Measurements from ENCODE around the gene CLC.
"Not testable (repeated sequence)": the region's sequence is repeated elsewhere in the genome, so short reads cannot be mapped to it uniquely, and the experiment has no call there.

The CLC gene
- 0 to 0.31 reads per million in 2 donors for total RNA-seq

DNA sequence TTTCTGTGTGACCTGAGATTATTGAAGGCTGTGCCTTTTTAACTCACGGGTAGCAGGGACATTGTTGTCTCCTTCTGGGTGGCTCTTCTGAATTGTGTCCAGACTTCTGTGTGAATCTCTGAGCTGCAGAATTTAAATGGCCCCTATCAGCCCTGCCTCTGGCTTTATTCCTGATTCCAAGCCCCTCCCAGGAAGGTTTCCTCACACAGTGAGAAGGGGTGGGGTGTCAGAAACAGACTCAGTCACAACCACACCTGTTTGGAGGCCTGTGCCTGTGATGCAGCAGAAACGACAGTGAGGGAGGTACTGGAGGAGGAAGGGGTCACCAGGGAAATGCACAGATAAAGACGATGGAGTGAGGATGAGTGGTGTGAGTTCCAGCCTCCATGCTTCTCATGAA is at the start of gene CLC:
TSS of gene CLC (minus strand) at position 139 of the 400 bp plus-strand sequence. CDS start at position 62, 77 bp downstream.
- no peak for DNase-seq

DNA sequence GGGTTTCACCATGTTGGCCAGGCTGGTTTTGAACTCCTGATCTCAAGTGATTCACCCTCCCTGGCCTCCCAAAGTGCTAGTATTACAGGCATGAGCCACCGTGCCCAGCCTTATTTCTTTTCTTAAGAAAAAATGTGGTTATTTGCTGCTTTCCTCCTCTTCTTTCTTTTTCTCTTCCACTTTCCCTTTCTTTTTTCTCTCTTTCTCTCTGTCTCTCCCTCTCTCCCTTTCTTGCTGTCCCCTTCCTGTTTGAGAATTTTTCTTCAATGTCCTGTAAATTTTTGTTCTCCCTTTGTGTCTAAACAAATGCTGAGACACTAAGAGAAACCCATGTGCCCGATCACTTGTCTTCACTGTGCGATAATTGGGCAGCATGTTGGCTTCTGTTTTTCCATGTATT is 43.1 kb upstream of the CLC start:
- DNase-seq: no peak

GRCh38 chr19:39778763-39779162 is 40.9 kb upstream of the CLC start, which contains the start of gene LEUTX:
Gene LEUTX, plus strand, starts transcription at chr19:39778854. Its CDS starts 67 bp downstream, at chr19:39778921.
- DNase-seq: no peak

GRCh38 chr19:39768786-39769185 is 31.0 kb upstream of the CLC start:
- DNase-seq: no peak

GRCh38 chr19:39768334-39768733 is 30.5 kb upstream of the CLC start:
- DNase-seq: no peak

- no peak for DNase-seq
Measured at GRCh38 chr19:39765091-39766076, 27.6 kb upstream of the CLC start.

DNA sequence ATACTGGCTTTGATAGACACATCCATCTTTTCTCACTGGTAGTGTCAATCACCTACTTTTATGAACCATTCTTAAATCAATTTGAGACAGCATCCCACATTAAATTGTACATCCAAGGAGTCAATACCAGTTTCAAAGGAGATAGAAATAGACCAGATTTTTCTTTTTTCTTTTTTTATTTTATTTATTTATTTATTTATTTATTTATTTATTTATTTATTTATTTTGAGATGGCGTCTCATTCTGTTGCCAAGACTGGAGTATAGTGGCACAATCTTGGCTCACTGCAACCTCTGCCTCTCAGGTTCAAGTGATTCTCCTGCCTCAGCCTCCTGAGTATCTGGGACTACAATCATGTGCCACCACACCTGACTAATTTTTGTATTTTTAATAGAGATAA is 24.0 kb upstream of the CLC start:
- not testable (repeated sequence) for DNase-seq

GRCh38 chr19:39759457-39760184 is 21.8 kb upstream of the CLC start:
- DNase-seq: no peak

DNA sequence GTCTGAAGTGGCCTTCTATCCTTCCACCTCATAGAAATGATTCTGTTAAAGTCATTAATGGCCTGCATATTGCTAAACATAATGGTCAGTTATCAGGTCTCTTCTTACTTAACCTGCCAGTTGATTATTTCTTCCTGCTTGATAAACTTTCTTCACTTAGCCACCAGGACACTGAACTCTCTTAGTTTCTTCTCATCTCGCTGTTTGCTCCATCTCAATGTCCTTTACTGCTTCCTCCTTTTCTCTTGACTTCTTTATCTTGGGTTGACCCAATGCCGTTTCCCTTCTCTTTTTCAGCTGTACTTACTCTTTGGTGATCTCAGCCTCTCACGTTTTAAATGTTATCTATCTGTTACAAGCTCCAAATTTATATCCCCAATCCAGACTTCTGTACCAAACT is 17.1 kb upstream of the CLC start:
- DNase-seq: no peak

DNA sequence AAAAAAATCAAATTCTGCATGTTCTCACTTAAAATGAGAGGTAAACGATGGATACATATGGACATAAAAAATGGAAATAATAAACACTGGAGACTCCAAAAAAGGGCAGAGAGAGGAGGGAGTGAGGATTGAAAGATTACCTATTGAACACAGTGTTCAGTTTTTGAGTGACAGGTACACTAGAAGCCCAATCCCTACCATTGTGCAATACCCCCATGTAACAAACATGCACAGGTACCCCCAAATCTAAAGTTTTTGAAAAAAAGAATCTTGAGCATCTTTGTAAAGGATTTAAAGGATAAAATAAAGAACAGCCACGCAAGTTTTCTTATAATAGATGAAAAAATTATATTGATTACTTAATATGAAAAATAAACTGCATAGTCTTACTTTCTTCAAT is 16.7 kb upstream of the CLC start:
- DNase-seq: no peak

DNA sequence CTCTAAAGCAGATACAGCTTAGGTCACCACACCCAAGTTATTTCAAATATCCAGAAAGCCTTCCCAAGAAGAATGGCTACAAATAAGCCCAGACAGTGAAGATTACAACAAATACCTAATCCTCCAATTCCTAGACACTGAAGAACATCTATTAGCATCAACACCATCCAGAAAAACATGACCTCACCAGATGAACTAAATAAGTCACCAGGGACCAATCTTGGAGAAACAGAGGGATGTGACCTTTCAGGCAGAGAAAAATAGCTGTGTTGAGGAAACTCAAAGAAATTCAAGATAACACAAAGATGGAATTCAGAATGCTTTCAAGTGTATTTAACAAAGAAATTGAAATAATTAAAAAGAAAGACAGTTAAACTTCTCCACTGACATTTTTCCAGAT is 15.0 kb upstream of the CLC start:
- no peak for DNase-seq

- no peak for DNase-seq
Measured at GRCh38 chr19:39752390-39752789, 14.6 kb upstream of the CLC start.

DNA sequence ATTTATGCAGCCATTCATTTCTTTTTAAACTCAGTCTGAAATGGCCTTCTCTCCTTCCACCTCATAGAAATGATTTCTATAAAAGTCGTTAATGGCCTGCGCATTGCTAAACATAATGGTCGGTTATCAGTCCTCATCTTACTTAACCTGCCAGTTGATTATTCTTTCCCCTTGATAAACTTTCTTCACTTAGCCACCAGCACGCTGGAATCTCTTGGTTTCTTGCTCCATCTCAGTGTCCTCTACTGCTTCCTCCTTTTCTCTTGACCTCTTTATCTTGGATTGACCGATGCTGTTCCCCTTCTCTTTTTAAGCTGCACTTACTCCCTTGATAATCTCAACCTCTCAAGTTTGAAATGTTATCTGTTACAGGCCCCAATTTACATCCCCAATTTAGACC is 12.2 kb upstream of the CLC start:
- no peak for DNase-seq

- DNase-seq: no peak
Measured at GRCh38 chr19:39746836-39747529, 9.2 kb upstream of the CLC start.

- no peak for DNase-seq
Measured at GRCh38 chr19:39745643-39746042, 7.8 kb upstream of the CLC start.

- no peak for DNase-seq
Measured at GRCh38 chr19:39740395-39740794, 2.6 kb upstream of the CLC start.

DNA sequence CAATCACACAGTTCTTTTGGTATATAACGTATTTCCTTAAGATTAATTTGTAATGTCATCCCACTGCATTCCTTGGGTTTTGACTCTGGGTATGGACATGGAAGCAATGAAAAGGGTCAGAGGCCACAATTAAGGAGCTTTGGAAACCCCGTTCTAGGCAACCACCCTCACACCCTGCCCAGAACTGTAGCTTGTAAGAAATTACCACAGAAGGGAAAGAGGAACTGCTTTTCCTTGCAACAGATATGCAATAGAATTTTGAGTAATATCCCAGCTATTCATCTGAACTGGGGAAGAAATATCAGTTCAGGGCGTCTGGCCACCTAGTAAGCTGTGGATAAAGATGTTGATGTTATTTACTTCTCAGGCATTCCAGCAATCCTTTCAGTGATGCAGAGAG is 985 bp upstream of the CLC start:
- DNase-seq: no peak

GRCh38 chr19:39737351-39737750 is 478 bp downstream of the CLC start:
- no peak for DNase-seq

DNA sequence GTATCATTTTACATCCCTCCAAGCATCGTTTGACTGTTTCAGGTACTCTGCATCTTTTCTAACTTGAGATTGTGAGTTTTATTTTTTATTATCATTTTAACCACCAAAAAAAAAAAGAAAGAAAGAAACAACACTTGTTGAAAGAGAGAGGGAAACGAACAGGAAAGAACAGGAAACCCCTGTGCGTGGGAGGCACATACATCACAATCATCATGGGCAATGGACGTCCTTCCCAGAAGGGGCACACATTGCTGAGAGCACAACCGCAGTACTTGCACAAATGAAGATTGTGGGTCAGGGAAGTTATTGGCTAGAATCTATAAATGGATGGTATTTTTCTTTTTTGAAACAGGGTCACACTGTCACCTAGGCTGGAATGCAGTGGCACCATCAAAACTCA is 1.7 kb downstream of the CLC start:
- no peak for DNase-seq

DNA sequence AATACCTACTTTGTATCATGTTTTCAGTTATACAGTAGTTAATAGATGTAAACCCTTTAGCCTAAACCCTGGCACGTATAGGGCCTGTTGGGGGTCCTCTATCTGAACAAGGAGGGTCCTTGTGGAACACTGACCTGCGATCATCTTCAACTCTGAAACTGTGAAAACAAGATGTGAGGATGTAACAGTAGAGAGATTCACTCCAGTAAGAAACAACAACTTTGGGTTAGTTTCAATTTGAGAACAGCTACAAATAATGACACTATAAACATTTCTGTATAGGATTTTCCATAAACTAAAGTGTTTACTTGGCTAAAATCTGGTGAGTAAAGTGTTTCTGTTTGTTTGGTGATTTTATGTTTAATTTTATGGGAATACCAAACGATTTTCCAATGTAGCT is 2.1 kb downstream of the CLC start:
- DNase-seq: no peak

- no peak for DNase-seq
Measured at GRCh38 chr19:39733841-39734240, 4.0 kb downstream of the CLC start.

DNA sequence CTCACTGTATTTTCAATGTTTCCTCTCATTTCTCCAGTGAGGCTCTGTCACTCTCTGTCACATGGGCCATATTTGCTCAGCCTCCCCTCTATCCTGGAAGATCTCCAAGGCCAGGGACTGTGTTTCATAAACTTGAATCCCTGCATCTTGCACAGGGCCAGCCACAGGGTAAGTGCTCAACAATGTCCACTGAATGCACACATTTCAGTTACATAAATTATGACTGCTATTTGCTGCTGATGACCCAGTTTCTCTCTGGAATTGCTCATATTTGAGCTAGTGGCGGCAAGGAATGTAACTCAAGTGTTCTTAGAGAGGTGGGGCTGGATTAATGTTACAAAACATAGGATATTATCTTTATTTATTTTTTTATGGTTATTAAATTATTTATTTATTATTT is 6.1 kb downstream of the CLC start:
- DNase-seq: no peak

DNA sequence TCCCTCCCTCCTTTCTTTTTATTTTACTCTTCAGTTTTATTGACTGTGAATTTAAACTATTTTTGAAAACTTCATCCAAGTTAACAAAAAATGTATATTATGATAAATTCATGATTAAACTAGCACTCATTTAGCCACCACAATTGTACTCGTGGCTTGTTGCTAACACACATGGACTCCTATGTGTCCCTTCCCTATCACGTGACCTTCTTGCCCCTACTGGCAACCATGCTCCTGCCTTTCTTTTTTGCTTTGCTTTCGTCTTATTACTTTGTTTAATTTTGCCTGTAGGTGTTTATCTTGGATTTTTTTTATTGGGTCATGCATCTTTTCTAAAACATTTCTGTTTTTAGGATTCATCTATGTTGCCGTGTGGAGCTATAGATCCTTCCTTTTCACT is 8.2 kb downstream of the CLC start:
- DNase-seq: no peak

Data from activated gamma-delta T cell (primary cell).